ENCODE data around the gene SPEG. TPM values are rescaled to one million over a fixed set of nuclear protein-coding genes. Genes with fewer than 3 reads are reported as not detected.

The SPEG gene
- total and polyA plus RNA-seq, 10 donors, result 0.74 to 8.2 (median 3.7) TPM

GRCh38 chr2:219490186-219490585, 55.5 kb downstream of the SPEG start:
- Histone ChIP-seq H3K4me3 (no peak overlapping the region), H3K36me3 (no peaks in the 10 kb centered on the region), H3K9me3 (no peaks in the 10 kb centered on the region), H3K27me3 (replicated peaks in 1 of 7) (peaks cover 0 to 100% (median 53%) of the 10 kb centered on the region in 7 donors), H3K4me1 (peaks cover 0 to 1% (median under 1%) of the 10 kb centered on the region in 6 donors), H3K27ac (no peak overlapping the region)
- WGBS, 5 donors, result 79 to 90% (median 85%) methylated on average over 21 to 23 of the region's 23 CpGs
- intact Hi-C loops (cut with DNase I; ENCODE audit: low total_unique reads), result no loop called here
- DNase-seq, result no peak
- TF ChIP-seq POLR2AphosphoS5 (IDR thresholded peaks at IDR 0.05) (no peak), POLR2A (IDR thresholded peaks at IDR 0.05) (no peak), CTCF (IDR thresholded peaks at IDR 0.05 in 8 of 11, conservative IDR thresholded peaks at IDR 0.05 in 3 of 11) (no peak)

GRCh38 chr2:219490600-219491130, 56.0 kb downstream of the SPEG start:
- Histone ChIP-seq H3K9me3 (no peaks in the 10 kb centered on the region), H3K36me3 (no peaks in the 10 kb centered on the region), H3K27me3 (replicated peaks in 1 of 7) (peaks cover 0 to 100% (median 54%) of the 10 kb centered on the region in 7 donors), H3K4me1 (peaks cover 0 to 6% (median 0%) of the 10 kb centered on the region in 6 donors), H3K4me3 (no peak overlapping the region), H3K27ac (no peak overlapping the region)
- WGBS, 5 donors, result 82 to 94% (median 90%) methylated on average over 2 to 10 of the region's 10 CpGs
- TF ChIP-seq POLR2AphosphoS5 (IDR thresholded peaks at IDR 0.05) (no peak), CTCF (IDR thresholded peaks at IDR 0.05 in 8 of 11, conservative IDR thresholded peaks at IDR 0.05 in 3 of 11) (no peak), POLR2A (IDR thresholded peaks at IDR 0.05) (no peak)
- no peak for DNase-seq
- intact Hi-C loops (cut with DNase I; ENCODE audit: low total_unique reads), result no loop called here

- intact Hi-C loops (cut with DNase I; ENCODE audit: low total_unique reads), result no loop called here
- WGBS, 5 donors, result 72 to 82% (median 81%) methylated on average over 13 to 14 of the region's 14 CpGs
Measured at GRCh38 chr2:219491278-219491963, 56.8 kb downstream of the SPEG start.

More at GRCh38 chr2:219491278-219491963, 56.8 kb downstream of the SPEG start:
- no peak for TF ChIP-seq CTCF (IDR thresholded peaks at IDR 0.05 in 8 of 11, conservative IDR thresholded peaks at IDR 0.05 in 3 of 11)
- TF ChIP-seq POLR2A (IDR thresholded peaks at IDR 0.05), result no peak
- no peak for TF ChIP-seq POLR2AphosphoS5 (IDR thresholded peaks at IDR 0.05)
- H3K27me3 ChIP-seq (replicated peaks in 1 of 7), result peaks cover 5 to 100% (median 54%) of the 10 kb centered on the region in 7 donors
- DNase-seq, result no peak
- H3K4me3 ChIP-seq, result no peak overlapping the region
- H3K4me1 ChIP-seq, result peaks cover 0 to 11% (median 2%) of the 10 kb centered on the region in 6 donors
- no peaks in the 10 kb centered on the region for H3K9me3 ChIP-seq
- no peaks in the 10 kb centered on the region for H3K36me3 ChIP-seq
- H3K27ac ChIP-seq, result no peak overlapping the region
